OCI-LY1 (cell line): ENCODE results near the gene METRN.

ENCODE experiments used
- EZH2 ChIP-seq: fragments of 200-600 bp; sonication (generic), shearing (Covaris generic); IDR thresholded peaks from 2 replicates; pipeline ENCODE4 v1.8.0; 2017; ENCODE audit warnings: borderline replicate concordance, mixed run types, mild to moderate bottlenecking, antibody characterized with exemption, low read length, moderate library complexity, mixed read lengths
- TF ChIP-seq, protein P1 (sequence below): fragments of 200-600 bp; sonication (generic), shearing (Covaris generic); IDR thresholded peaks from 2 replicates; pipeline ENCODE4 v1.5.1; 2017; ENCODE audit warnings: mild to moderate bottlenecking, antibody characterized with exemption, low read length, moderate library complexity, mixed read lengths

DNA sequence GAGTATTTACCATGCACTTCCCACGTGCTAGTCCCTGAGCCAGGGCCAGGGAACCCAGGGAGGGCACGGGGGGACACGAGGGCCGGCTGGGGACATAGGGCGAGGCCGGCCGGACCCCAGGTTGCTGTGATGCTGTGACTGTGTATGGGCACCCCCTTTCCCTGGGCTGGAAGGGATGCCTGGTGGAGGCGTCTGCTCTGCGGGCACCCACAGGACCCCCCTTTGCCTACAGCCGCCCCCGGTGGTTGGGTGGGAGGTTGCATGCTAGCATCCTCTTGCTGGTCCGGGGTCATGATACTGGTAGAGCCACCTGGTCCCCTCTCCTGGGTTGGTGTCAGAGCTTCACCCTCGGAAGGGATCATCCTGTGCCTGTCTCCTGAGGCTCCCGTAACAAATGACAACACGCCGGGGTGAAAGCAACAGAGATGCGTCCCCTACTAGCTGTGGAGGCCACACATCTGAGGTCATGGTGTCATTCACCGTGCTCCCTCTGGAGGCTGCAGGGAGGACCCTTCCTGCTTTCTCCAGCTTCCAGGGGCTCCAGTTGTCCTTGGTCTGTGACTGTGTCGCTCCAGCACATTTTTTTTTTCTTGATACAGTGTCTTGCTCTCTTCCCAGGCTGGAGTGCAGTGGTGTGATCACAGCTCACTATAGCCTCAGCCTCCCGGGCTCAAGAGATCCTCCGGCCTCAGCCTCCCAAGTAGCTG, 29.0 kb downstream of the METRN start:
- TF ChIP-seq, protein P1, sequence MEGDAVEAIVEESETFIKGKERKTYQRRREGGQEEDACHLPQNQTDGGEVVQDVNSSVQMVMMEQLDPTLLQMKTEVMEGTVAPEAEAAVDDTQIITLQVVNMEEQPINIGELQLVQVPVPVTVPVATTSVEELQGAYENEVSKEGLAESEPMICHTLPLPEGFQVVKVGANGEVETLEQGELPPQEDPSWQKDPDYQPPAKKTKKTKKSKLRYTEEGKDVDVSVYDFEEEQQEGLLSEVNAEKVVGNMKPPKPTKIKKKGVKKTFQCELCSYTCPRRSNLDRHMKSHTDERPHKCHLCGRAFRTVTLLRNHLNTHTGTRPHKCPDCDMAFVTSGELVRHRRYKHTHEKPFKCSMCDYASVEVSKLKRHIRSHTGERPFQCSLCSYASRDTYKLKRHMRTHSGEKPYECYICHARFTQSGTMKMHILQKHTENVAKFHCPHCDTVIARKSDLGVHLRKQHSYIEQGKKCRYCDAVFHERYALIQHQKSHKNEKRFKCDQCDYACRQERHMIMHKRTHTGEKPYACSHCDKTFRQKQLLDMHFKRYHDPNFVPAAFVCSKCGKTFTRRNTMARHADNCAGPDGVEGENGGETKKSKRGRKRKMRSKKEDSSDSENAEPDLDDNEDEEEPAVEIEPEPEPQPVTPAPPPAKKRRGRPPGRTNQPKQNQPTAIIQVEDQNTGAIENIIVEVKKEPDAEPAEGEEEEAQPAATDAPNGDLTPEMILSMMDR = peak; percentile 17; the same call in 1 of the 2 replicates
- TF ChIP-seq EZH2 = no peak
